Measurements from ENCODE around the gene POLR3E. TPM values are rescaled to one million over a fixed set of nuclear protein-coding genes. Genes with fewer than 3 reads are reported as not detected.

Gene POLR3E
- total and polyA plus RNA-seq, 5 donors from 2014 or later, result 10.2 to 249 (median 16.2) TPM

GRCh38 chr16:22278441-22279230, 18.6 kb upstream of the POLR3E start:
- Histone ChIP-seq H3K4me3 (ENCODE audit: low read depth, low read length) (no peak overlapping the region), H3K9me3 (ENCODE audit: control insufficient read depth in 2 of 2, low read length in 2 of 2) (no peaks in the 10 kb centered on the region), H3K4me1 (ENCODE audit: control insufficient read depth, insufficient read depth, low read length, poor library complexity, severe bottlenecking) (no peaks in the 10 kb centered on the region), H3K27me3 (ENCODE audit: control insufficient read depth, insufficient read depth, low read length) (no peaks in the 10 kb centered on the region), H3K36me3 (ENCODE audit: control insufficient read depth, insufficient read depth, low read length) (peaks cover 43% of the 10 kb centered on the region), H3K27ac (ENCODE audit: insufficient read depth, low read length, poor library complexity, severe bottlenecking) (no peak overlapping the region)
- no peaks in the 10 kb centered on the region for H3K9me3 Mint-ChIP-seq
- H3K4me3 Mint-ChIP-seq, result no peak overlapping the region
- DNase-seq (no peak), ATAC-seq (ENCODE audit: low read depth in 2 of 2) (no peak)
- peaks cover 0 to 4% (median 0%) of the 10 kb centered on the region in 4 donors for H3K4me1 Mint-ChIP-seq
- H3K36me3 Mint-ChIP-seq, result peaks cover 33% of the 10 kb centered on the region
- no peaks in the 10 kb centered on the region for H3K27me3 Mint-ChIP-seq
- peak overlapping the region in 1 of 3 donors; percentile 48 for H3K27ac Mint-ChIP-seq

GRCh38 chr16:22282254-22282892, 14.8 kb upstream of the POLR3E start:
- H3K27me3 ChIP-seq (ENCODE audit: control insufficient read depth, insufficient read depth, low read length), result no peaks in the 10 kb centered on the region
- H3K4me1 ChIP-seq (ENCODE audit: control insufficient read depth, insufficient read depth, low read length, poor library complexity, severe bottlenecking), result no peaks in the 10 kb centered on the region
- no peak for DNase-seq
- Mint-ChIP-seq H3K27me3 (no peaks in the 10 kb centered on the region), H3K4me3 (no peak overlapping the region), H3K36me3 (peaks cover 47% of the 10 kb centered on the region), H3K9me3 (no peaks in the 10 kb centered on the region), H3K27ac (peak overlapping the region in 1 of 3 donors; percentile 26), H3K4me1 (peaks cover 0 to 3% (median 0%) of the 10 kb centered on the region in 4 donors)
- ATAC-seq (ENCODE audit: low read depth in 2 of 2), result no peak
- no peak overlapping the region for H3K27ac ChIP-seq (ENCODE audit: insufficient read depth, low read length, poor library complexity, severe bottlenecking)
- no peak overlapping the region for H3K4me3 ChIP-seq (ENCODE audit: low read depth, low read length)
- H3K9me3 ChIP-seq (ENCODE audit: control insufficient read depth in 2 of 2, low read length in 2 of 2), result no peaks in the 10 kb centered on the region
- H3K36me3 ChIP-seq (ENCODE audit: control insufficient read depth, insufficient read depth, low read length), result peaks cover 53% of the 10 kb centered on the region

GRCh38 chr16:22284637-22285036, 12.6 kb upstream of the POLR3E start:
- Mint-ChIP-seq H3K27me3 (no peaks in the 10 kb centered on the region), H3K27ac (no peak overlapping the region), H3K4me1 (no peaks in the 10 kb centered on the region), H3K9me3 (no peaks in the 10 kb centered on the region), H3K4me3 (no peak overlapping the region), H3K36me3 (peaks cover 40% of the 10 kb centered on the region)
- no peak for DNase-seq
- no peaks in the 10 kb centered on the region for H3K9me3 ChIP-seq (ENCODE audit: control insufficient read depth in 2 of 2, low read length in 2 of 2)
- no peaks in the 10 kb centered on the region for H3K4me1 ChIP-seq (ENCODE audit: control insufficient read depth, insufficient read depth, low read length, poor library complexity, severe bottlenecking)
- H3K27ac ChIP-seq (ENCODE audit: insufficient read depth, low read length, poor library complexity, severe bottlenecking), result no peak overlapping the region
- ATAC-seq (ENCODE audit: low read depth in 2 of 2), result no peak
- peaks cover 41% of the 10 kb centered on the region for H3K36me3 ChIP-seq (ENCODE audit: control insufficient read depth, insufficient read depth, low read length)
- no peak overlapping the region for H3K4me3 ChIP-seq (ENCODE audit: low read depth, low read length)
- no peaks in the 10 kb centered on the region for H3K27me3 ChIP-seq (ENCODE audit: control insufficient read depth, insufficient read depth, low read length)

GRCh38 chr16:22285080-22285479, 12.1 kb upstream of the POLR3E start:
- no peak for ATAC-seq (ENCODE audit: low read depth in 2 of 2)
- Histone ChIP-seq H3K36me3 (ENCODE audit: control insufficient read depth, insufficient read depth, low read length) (peaks cover 39% of the 10 kb centered on the region), H3K27ac (ENCODE audit: insufficient read depth, low read length, poor library complexity, severe bottlenecking) (no peak overlapping the region), H3K4me3 (ENCODE audit: low read depth, low read length) (no peak overlapping the region), H3K4me1 (ENCODE audit: control insufficient read depth, insufficient read depth, low read length, poor library complexity, severe bottlenecking) (no peaks in the 10 kb centered on the region), H3K27me3 (ENCODE audit: control insufficient read depth, insufficient read depth, low read length) (no peaks in the 10 kb centered on the region), H3K9me3 (ENCODE audit: control insufficient read depth in 2 of 2, low read length in 2 of 2) (no peaks in the 10 kb centered on the region)
- Mint-ChIP-seq H3K9me3 (no peaks in the 10 kb centered on the region), H3K4me1 (no peaks in the 10 kb centered on the region), H3K4me3 (no peak overlapping the region), H3K27ac (no peak overlapping the region), H3K27me3 (no peaks in the 10 kb centered on the region), H3K36me3 (peaks cover 38% of the 10 kb centered on the region)
- no peak for DNase-seq

GRCh38 chr16:22291020-22291419, 6.2 kb upstream of the POLR3E start:
- no peaks in the 10 kb centered on the region for H3K4me1 ChIP-seq (ENCODE audit: control insufficient read depth, insufficient read depth, low read length, poor library complexity, severe bottlenecking)
- H3K9me3 Mint-ChIP-seq, result peaks cover 0 to under 1% (median 0%) of the 10 kb centered on the region in 7 donors
- H3K4me3 ChIP-seq (ENCODE audit: low read depth, low read length), result no peak overlapping the region
- H3K27me3 Mint-ChIP-seq, result no peaks in the 10 kb centered on the region
- peak overlapping the region in 1 of 4 donors; percentile 15 for H3K4me3 Mint-ChIP-seq
- no peak for ATAC-seq (ENCODE audit: low read depth in 2 of 2)
- H3K36me3 ChIP-seq (ENCODE audit: control insufficient read depth, insufficient read depth, low read length), result no peaks in the 10 kb centered on the region
- H3K36me3 Mint-ChIP-seq, result no peaks in the 10 kb centered on the region
- H3K27me3 ChIP-seq (ENCODE audit: control insufficient read depth, insufficient read depth, low read length), result no peaks in the 10 kb centered on the region
- no peak for DNase-seq
- H3K4me1 Mint-ChIP-seq, result peaks cover 0 to 1% (median under 1%) of the 10 kb centered on the region in 4 donors
- H3K27ac ChIP-seq (ENCODE audit: insufficient read depth, low read length, poor library complexity, severe bottlenecking), result no peak overlapping the region
- no peak overlapping the region for H3K27ac Mint-ChIP-seq
- H3K9me3 ChIP-seq (ENCODE audit: control insufficient read depth in 2 of 2, low read length in 2 of 2), result no peaks in the 10 kb centered on the region

GRCh38 chr16:22291860-22292318, 5.3 kb upstream of the POLR3E start:
- no peak for ATAC-seq (ENCODE audit: low read depth in 2 of 2)
- Mint-ChIP-seq H3K9me3 (peaks cover 0 to 4% (median under 1%) of the 10 kb centered on the region in 7 donors), H3K4me3 (no peak overlapping the region), H3K36me3 (no peaks in the 10 kb centered on the region), H3K27ac (no peak overlapping the region), H3K27me3 (peaks cover 4% of the 10 kb centered on the region), H3K4me1 (peaks cover 3 to 10% (median 7%) of the 10 kb centered on the region in 4 donors)
- no peak for DNase-seq
- Histone ChIP-seq H3K4me1 (ENCODE audit: control insufficient read depth, insufficient read depth, low read length, poor library complexity, severe bottlenecking) (peaks cover 6% of the 10 kb centered on the region), H3K36me3 (ENCODE audit: control insufficient read depth, insufficient read depth, low read length) (no peaks in the 10 kb centered on the region), H3K27ac (ENCODE audit: insufficient read depth, low read length, poor library complexity, severe bottlenecking) (no peak overlapping the region), H3K27me3 (ENCODE audit: control insufficient read depth, insufficient read depth, low read length) (no peaks in the 10 kb centered on the region), H3K9me3 (ENCODE audit: control insufficient read depth in 2 of 2, low read length in 2 of 2) (no peaks in the 10 kb centered on the region), H3K4me3 (ENCODE audit: low read depth, low read length) (no peak overlapping the region)

GRCh38 chr16:22292320-22292719, 4.9 kb upstream of the POLR3E start:
- no peaks in the 10 kb centered on the region for H3K27me3 ChIP-seq (ENCODE audit: control insufficient read depth, insufficient read depth, low read length)
- peaks cover 0 to 7% (median 2%) of the 10 kb centered on the region in 7 donors for H3K9me3 Mint-ChIP-seq
- H3K27ac ChIP-seq (ENCODE audit: insufficient read depth, low read length, poor library complexity, severe bottlenecking), result no peak overlapping the region
- H3K36me3 ChIP-seq (ENCODE audit: control insufficient read depth, insufficient read depth, low read length), result no peaks in the 10 kb centered on the region
- no peaks in the 10 kb centered on the region for H3K36me3 Mint-ChIP-seq
- no peak overlapping the region for H3K4me3 ChIP-seq (ENCODE audit: low read depth, low read length)
- H3K4me1 ChIP-seq (ENCODE audit: control insufficient read depth, insufficient read depth, low read length, poor library complexity, severe bottlenecking), result peaks cover 6% of the 10 kb centered on the region
- peaks cover 8% of the 10 kb centered on the region for H3K27me3 Mint-ChIP-seq
- ATAC-seq (ENCODE audit: low read depth in 2 of 2) (no peak), DNase-seq (no peak)
- peak overlapping the region in 1 of 4 donors; percentile 43 for H3K4me3 Mint-ChIP-seq
- H3K9me3 ChIP-seq (ENCODE audit: control insufficient read depth in 2 of 2, low read length in 2 of 2), result no peaks in the 10 kb centered on the region
- no peak overlapping the region for H3K27ac Mint-ChIP-seq
- H3K4me1 Mint-ChIP-seq, result peaks cover 5 to 13% (median 8%) of the 10 kb centered on the region in 4 donors

Measured in CD4-positive, CD25-positive, alpha-beta regulatory T cell (primary cell).